ENCODE data around the gene FAM47E. TPM values are rescaled to one million over a fixed set of nuclear protein-coding genes. Genes with fewer than 3 reads are reported as not detected.
A peak's percentile ranks its signal among the peaks of the same experiment; 100 is the strongest.

FAM47E gene
- total and polyA plus RNA-seq, 2 experiments from 2014 or later: 9.3 to 11.1 TPM

GRCh38 chr4:76211769-76212708 lies 39.5 kb upstream of the FAM47E start:
- peaks cover 60% of the 10 kb centered on the region for H3K4me1 ChIP-seq (ENCODE audit: insufficient read depth)
- peak overlapping the region; percentile 99 for H3K27ac ChIP-seq
- H3K27me3 ChIP-seq: no peaks in the 10 kb centered on the region
- no peaks in the 10 kb centered on the region for H3K9me3 ChIP-seq (ENCODE audit: low read depth)
- no peak overlapping the region for H2AFZ ChIP-seq
- no peak for DNase-seq (ENCODE audit: low spot score)
- H3K79me2 ChIP-seq: peaks cover 67% of the 10 kb centered on the region
- peaks cover 19% of the 10 kb centered on the region for H4K20me1 ChIP-seq (ENCODE audit: insufficient read depth, poor library complexity, severe bottlenecking)
- no peak for TF ChIP-seq EZH2phosphoT487 (IDR thresholded peaks at IDR 0.05; ENCODE audit: low read depth, severe bottlenecking, unreplicated experiment)
- no peak for TF ChIP-seq CTCF (IDR thresholded peaks at IDR 0.05; ENCODE audit: poor library complexity)
- no peak for TF ChIP-seq EZH2 (IDR thresholded peaks at IDR 0.05; ENCODE audit: borderline replicate concordance)
- H3K36me3 ChIP-seq (replicated peaks; ENCODE audit: insufficient read depth, low read depth): no peaks in the 10 kb centered on the region
- WGBS (ENCODE audit: low lambda C conversion rate, missing lambda C conversion rate): 59% methylated on average over 6 of the region's 6 CpGs
- H3K4me3 ChIP-seq: peak overlapping the region; percentile 74
- H3K9me2 ChIP-seq (replicated peaks; ENCODE audit: insufficient read depth): no peaks in the 10 kb centered on the region
- peak overlapping the region; percentile 85 for H3K4me2 ChIP-seq

GRCh38 chr4:76212851-76213414 lies 38.6 kb upstream of the FAM47E start:
- no peaks in the 10 kb centered on the region for H3K9me2 ChIP-seq (replicated peaks; ENCODE audit: insufficient read depth)
- H3K9me3 ChIP-seq (ENCODE audit: low read depth): no peaks in the 10 kb centered on the region
- H3K4me2 ChIP-seq: peak overlapping the region; percentile 85
- H2AFZ ChIP-seq: peak overlapping the region; percentile 59
- H3K4me3 ChIP-seq: peak overlapping the region; percentile 74
- WGBS (ENCODE audit: low lambda C conversion rate, missing lambda C conversion rate): 10% methylated on average over 14 of the region's 14 CpGs
- peaks cover 58% of the 10 kb centered on the region for H3K79me2 ChIP-seq
- peak overlapping the region; percentile 99 for H3K27ac ChIP-seq
- H4K20me1 ChIP-seq (ENCODE audit: insufficient read depth, poor library complexity, severe bottlenecking): peaks cover 15% of the 10 kb centered on the region
- peaks cover 56% of the 10 kb centered on the region for H3K4me1 ChIP-seq (ENCODE audit: insufficient read depth)
- H3K27me3 ChIP-seq: no peaks in the 10 kb centered on the region
- TF ChIP-seq EZH2 (IDR thresholded peaks at IDR 0.05; ENCODE audit: borderline replicate concordance) (no peak), EZH2phosphoT487 (IDR thresholded peaks at IDR 0.05; ENCODE audit: low read depth, severe bottlenecking, unreplicated experiment) (no peak), CTCF (IDR thresholded peaks at IDR 0.05; ENCODE audit: poor library complexity) (no peak)
- no peak for DNase-seq (ENCODE audit: low spot score)
- H3K36me3 ChIP-seq (replicated peaks; ENCODE audit: insufficient read depth, low read depth): no peaks in the 10 kb centered on the region

DNA sequence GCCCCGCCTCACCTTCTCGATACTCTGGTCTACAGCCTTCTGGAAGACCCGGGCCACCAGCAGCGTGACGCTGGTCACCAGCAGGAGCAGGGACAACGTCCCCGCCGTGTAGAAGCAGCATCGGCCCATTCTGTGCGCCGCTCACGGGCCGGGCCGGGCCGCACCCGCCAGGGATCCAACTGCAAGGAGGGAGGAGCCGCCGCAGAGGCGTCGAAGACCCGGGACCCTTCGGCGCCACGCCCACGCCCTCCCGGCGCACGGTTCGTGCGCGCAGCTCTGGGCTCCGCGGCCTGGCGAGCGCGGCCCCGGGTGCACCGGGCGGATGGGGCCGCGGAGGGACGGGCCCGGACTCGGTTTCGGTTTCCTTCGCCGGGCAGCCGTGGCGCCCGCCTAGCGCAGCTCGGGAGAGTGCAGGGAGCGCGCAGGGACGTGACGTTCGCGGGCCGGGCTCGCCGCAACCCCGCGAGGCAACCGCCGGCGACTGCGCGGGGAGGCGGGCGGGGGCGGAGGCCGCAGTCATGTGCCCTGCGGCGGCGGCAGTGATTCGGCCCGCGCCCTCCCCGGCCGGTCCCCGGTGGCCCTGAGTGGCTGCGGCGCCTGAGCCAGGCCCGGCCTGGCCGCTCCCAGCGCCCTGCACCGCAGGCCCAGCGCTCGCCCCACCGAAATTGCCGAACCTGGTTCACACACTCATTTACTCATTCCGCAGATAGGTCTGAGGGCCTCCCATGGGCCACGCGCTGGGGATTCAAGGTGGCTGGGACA lies 37.9 kb upstream of the FAM47E start, which contains the start of gene SCARB2:
Gene SCARB2, minus strand, starts transcription at position 410 of the 762 bp plus-strand sequence. Its CDS starts 281 bp downstream, at position 129.
- H3K9me2 ChIP-seq (replicated peaks; ENCODE audit: insufficient read depth): no peaks in the 10 kb centered on the region
- peak within 1 kb of the TSS; percentile 74 for H3K4me3 ChIP-seq
- no peaks in the 10 kb centered on the region for H3K36me3 ChIP-seq (replicated peaks; ENCODE audit: insufficient read depth, low read depth)
- WGBS (ENCODE audit: low lambda C conversion rate, missing lambda C conversion rate): 2% methylated on average over 50 of the region's 94 CpGs
- H3K27me3 ChIP-seq: no peaks in the 10 kb centered on the region
- H2AFZ ChIP-seq: peak within 1 kb of the TSS; percentile 59
- peak; percentile 94 for DNase-seq (ENCODE audit: low spot score)
- peaks cover 55% of the 10 kb centered on the region for H3K4me1 ChIP-seq (ENCODE audit: insufficient read depth)
- H3K27ac ChIP-seq: peak within 1 kb of the TSS; percentile 99
- peak within 1 kb of the TSS; percentile 85 for H3K4me2 ChIP-seq
- H4K20me1 ChIP-seq (ENCODE audit: insufficient read depth, poor library complexity, severe bottlenecking): peaks cover 13% of the 10 kb centered on the region
- no peak for TF ChIP-seq EZH2 (IDR thresholded peaks at IDR 0.05; ENCODE audit: borderline replicate concordance)
- no peak for TF ChIP-seq EZH2phosphoT487 (IDR thresholded peaks at IDR 0.05; ENCODE audit: low read depth, severe bottlenecking, unreplicated experiment)
- TF ChIP-seq CTCF (IDR thresholded peaks at IDR 0.05; ENCODE audit: poor library complexity): no peak
- peaks cover 55% of the 10 kb centered on the region for H3K79me2 ChIP-seq
- H3K9me3 ChIP-seq (ENCODE audit: low read depth): no peaks in the 10 kb centered on the region

All from hepatocyte (in vitro differentiated cells).